A204.1 (cell line): ENCODE results near the gene CGRRF1.

ENCODE experiments used
- FAIRE-seq: peaks from 2 replicates; lab custom pipeline; 2012; peaks lifted over from hg19 to GRCh38; lab: Jason Lieb, UNC

CGRRF1 gene

GRCh38 chr14:54489731-54490444 lies 19.8 kb upstream of the CGRRF1 start:
- no peak for FAIRE-seq

GRCh38 chr14:54490445-54491175 lies 19.1 kb upstream of the CGRRF1 start:
- no peak for FAIRE-seq

DNA sequence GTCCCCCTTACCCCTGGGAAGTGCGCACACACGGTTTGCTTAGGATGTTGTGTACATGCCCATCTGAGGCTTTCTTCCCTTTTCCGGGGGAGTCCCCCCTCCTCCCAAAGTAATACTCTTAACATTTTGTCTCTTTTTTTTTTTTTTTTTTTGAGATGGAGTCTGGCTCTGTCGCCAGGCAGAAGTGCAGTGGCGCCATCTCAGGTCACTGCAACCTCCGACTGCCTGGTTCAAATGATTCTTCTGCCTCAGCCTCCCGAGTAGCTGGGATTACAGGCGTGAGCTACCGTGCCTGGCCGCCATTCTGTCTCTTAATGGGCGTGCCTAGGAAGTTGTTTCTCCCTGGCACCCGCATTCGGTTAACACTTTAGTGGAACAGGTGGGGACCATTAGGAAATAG lies 16.4 kb upstream of the CGRRF1 start:
- no peak for FAIRE-seq

DNA sequence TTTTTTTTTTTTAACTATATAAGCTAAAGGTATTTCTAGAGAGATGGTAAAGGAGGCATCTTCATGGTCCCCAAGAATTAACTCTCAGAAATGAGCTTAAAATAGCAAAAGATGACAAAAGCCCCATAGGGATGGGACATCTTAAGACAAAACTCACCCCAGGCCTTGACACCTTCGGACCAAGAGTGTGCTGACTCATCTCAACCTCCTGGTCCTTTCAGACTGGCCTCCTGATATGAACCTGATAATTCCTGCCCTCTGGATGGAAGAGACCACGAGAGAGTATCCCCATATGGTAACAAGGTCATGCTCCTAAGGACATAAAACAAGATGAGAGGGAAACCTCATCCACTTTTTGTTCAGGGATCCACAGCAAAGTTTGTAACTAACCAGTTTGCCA lies 12.5 kb upstream of the CGRRF1 start:
- FAIRE-seq: no peak

DNA sequence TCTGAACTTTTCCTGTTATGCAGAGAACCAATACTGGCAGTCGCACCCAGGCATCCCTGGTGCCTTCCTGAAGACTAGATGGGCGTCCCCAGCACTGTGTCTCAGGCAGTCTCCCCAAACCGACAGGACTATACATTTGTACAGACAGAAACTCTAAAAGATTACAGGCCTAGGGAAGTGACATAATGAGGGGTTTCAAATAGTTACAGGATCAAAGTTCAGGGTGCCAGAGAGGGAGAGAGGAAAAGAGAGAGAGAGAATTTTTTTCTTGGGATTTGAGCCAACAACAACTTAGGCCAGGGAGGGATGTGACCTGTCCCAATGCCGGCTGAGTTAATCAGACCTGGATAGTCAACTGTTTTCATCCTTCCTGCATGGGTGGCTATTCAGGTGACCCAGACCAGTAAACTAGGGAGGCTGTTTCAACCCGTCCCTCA lies 11.6 kb upstream of the CGRRF1 start:
- no peak for FAIRE-seq

DNA sequence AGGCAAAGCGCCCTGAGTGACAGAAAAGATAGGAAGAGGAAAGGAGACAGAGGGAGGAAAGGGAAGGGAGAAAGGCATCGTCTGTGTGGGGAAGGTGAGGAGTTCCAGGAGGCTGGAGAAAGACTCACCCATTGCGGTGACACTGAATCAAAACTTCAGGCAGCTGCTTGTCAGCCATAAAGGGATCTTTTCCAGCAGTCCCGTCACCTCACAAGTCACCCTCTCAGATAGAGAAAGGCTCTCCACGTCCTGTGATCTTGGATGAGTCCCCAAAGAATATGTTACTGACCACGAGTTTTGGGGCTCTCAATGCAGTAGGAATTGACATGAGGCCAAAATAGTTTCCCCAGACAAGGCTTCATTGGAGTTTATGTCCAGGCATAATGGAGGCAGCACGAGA lies 11.1 kb upstream of the CGRRF1 start:
- no peak for FAIRE-seq

DNA sequence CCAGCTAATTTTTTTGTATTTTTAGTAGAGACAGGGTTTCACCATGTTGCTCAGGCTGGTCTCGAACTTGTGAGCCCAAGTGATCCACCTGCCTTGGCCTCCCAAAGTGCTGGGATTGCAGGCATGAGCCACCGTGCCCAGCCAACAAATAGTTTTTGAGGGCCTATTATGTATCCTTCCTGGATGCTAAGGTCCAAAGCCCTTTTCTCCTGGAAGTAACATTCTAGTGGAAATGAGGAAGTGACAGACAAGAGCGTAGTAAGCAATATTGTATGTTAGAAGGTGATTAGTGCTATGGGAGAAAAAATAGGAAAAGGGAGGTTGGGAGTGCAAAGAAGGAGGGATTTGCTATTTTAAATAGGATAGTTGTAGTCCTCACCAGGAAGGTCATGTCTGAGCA lies 9.0 kb upstream of the CGRRF1 start:
- FAIRE-seq: no peak

DNA sequence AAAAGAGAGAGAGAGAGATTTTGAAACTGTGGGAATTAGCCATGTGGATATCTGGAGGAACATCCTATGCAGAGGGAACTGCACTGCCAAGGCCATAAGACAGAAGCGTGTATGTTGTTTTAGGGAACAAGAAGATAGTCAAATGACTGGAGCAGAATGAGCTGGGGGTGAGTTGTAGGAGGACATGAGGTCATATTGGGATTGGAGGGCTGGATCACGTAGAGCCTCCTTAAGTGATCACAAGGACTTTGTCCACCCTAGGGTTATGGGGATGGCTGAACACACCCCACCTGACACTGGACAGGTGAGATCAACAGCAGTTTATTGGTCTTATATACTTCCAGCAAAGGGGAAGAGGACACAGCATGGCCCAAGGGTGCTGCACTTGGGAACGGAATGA lies 8.2 kb upstream of the CGRRF1 start:
- FAIRE-seq: no peak

- FAIRE-seq: no peak
Observed at GRCh38 chr14:54502602-54503001, 7.1 kb upstream of the CGRRF1 start.

- peak; percentile 73 for FAIRE-seq
Observed at GRCh38 chr14:54503486-54503885, 6.2 kb upstream of the CGRRF1 start.

- no peak for FAIRE-seq
Observed at GRCh38 chr14:54512393-54512792, 2.7 kb downstream of the CGRRF1 start.

DNA sequence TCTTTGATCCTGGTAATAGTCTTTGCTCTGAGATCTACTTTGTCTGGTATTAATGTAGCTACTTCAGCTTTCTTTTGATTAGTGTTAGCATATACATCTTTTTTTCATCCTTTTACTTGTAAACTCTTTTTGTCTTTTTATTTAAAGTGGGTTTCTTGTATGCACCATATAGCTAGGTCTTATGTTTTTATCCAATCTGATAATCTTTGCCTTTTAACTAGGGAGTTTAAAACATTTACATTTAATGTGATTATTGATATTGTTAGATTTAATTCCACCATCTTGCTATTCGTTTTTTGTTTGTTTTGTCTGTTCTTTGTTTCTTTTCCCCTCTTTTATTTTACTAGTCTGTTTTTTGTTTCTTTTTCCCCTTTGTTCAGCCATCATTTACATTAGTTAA lies 6.0 kb downstream of the CGRRF1 start:
- peak; percentile 11 for FAIRE-seq

DNA sequence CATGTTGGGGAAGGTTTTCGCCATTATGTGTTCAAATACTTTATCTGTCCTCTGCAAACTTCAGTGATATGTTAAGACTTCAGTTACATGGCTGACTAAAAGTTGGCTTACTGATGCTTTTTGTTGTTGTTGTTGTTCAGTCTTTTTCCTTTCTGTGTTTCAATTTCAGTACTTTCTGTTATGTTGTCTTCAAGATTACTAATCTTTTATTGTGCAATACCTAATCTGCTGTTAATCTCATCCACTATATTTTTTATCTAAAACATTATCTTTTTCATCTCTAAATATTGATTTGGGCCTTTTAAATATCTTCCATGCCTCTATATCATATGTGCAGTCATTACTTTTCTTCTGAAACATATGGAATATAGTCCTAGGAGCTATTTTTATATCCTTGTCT lies 7.0 kb downstream of the CGRRF1 start:
- no peak for FAIRE-seq

DNA sequence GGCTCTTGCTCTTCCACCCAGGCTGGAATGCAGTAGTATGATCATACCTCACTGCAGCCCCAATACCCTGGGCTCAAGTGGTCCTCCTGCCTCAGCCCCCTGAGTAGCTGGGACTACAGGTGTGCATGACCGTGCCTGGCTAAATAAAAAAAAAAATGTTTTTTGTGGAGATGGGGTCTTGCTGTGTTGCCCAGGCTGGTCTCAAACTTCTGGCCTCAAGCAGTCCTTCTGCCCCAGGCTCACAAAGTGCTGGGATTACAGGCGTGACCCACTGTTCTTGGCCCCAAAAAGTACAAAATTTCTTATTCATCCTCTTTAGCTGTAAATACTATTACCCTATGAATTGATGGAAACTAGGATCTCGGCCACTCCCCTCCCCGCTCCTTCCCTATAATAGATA lies 14.7 kb downstream of the CGRRF1 start:
- no peak for FAIRE-seq

DNA sequence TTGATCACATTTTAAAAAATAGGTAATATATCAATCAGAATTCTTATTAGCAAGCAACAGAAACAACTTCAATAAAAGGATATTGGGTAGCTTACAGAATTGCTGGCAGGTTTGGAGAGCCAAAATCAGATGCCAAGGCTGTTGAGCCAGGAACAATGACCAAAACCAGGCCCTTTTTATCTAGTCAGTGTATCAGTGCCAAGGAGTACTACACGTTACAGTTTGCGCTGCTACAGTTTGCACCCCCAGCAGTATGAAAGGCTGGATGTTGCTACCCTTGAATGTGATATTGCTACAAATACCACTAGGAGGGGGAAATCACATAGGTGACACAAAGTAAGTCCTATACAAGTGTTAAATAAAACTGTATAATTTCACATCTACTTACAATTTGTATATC lies 19.3 kb downstream of the CGRRF1 start:
- no peak for FAIRE-seq

GRCh38 chr14:54529811-54530210 lies 20.1 kb downstream of the CGRRF1 start:
- no peak for FAIRE-seq

DNA sequence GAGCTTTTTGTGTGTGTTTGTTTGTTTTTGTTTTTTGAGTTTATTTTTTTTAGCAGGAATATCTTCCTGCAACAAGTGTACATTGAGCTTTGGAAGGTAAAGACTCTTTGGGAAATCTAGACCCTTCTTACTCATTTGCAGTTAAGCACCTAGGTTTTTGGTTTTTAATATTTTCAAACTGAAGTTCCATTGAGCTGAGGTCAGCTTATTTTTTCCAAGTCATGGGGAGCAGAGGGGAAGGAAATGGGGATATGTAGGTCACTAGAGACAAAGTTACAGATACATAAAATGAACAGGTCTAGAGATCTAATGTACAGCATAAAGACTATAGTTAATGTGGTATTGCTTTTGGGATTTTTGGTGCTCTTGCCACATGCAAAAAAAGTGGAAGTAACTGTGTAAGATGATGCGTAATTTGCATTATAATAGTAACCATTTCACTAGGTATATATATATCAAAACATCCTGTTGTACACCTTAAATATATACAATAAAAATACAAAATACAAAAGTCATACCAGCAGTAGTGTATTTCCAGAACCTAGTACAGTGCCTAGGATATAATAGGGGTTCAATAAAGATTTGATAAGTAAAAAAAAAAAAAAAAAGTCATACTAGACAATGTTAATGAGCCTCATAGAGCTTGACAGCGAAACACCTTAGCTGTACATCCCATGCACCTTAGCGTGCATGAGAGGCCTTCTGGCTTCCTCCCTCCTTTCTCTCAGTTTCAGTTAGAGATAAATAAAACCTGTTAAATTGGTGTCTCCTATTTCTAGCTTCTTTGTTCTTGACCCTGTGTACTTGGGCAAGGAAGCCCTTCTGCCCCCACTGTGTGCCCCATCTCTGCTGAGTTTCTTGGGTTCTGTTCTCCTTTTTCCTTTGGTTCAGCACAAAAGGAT lies 22.7 kb downstream of the CGRRF1 start:
- FAIRE-seq: no peak

- no peak for FAIRE-seq
Observed at GRCh38 chr14:54533100-54533499, 23.4 kb downstream of the CGRRF1 start.

DNA sequence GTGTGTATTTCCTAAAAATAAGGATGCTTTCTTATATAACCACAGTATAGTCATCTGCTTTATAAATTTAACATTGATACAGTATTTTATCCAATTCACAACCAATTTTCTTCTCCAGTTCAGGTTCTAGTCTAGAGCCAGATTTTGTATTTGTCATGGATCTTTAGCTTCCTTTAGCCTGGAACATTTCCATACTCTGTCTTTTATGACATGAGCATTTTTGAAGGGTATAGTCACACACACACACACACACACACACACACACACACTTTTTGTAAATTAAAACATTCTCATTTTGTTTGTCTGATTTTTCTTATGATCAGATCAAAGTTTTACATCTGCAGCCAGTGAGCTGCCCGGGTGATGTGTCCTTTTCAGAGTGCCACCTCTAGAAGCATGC lies 25.4 kb downstream of the CGRRF1 start:
- FAIRE-seq: no peak

DNA sequence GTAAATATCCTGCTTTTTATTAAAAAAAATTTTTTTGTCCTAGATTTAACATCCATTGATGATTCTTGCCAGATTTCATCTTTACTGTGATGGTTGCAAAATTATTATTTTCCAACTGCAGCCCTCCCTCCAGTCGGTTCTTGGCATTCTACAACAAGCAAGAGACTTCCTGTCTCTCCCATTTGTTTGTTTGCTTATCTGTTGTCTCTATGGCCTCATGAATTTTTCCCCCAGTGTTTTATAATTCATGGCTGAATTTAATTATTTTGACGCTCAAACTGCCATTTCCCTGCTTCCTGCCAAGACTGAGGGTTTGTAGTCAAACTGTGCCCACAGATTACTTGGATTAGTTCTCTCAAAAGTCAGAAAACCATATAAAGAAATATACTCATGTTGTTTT lies 25.9 kb downstream of the CGRRF1 start:
- FAIRE-seq: no peak

GRCh38 chr14:54537651-54538050 lies 27.9 kb downstream of the CGRRF1 start:
- FAIRE-seq: no peak

DNA sequence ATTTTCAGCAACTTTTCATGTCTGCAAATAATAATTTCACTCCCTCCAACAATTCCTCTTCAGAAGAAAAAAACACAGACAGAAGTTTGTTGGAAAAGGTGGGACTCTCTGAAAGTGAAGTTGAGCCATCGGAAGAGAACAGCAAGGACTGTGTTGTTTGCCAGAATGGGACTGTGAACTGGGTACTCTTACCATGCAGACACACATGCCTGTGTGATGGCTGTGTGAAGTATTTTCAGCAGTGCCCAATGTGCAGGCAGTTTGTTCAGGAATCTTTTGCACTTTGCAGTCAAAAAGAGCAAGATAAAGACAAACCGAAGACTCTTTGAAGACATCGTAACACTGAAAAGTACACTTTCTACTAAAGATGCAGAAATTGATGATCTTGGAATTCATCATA lies 28.3 kb downstream of the CGRRF1 start:
- FAIRE-seq: no peak

GRCh38 chr14:54547583-54547982 lies 37.9 kb downstream of the CGRRF1 start:
- no peak for FAIRE-seq
